K562 (cell line): ENCODE results near the gene SLC66A2.

Experiments
- ESRRA ChIP-seq: fragments of 450-650 bp; IDR thresholded peaks from 2 replicates; pipeline ENCODE4 v1.6.1; 2014; ENCODE audit warnings: low read depth, mild to moderate bottlenecking, moderate library complexity, borderline replicate concordance
- NFIC ChIP-seq: fragments of 450-650 bp; IDR thresholded peaks from 2 replicates; pipeline ENCODE4 v1.6.1; 2017; ENCODE audit warnings: mild to moderate bottlenecking, inconsistent platforms
- POLR2A ChIP-seq: fragments of 450-650 bp; conservative IDR thresholded peaks from 2 replicates; pipeline ENCODE4 v1.6.1; 2016
- RFX5 ChIP-seq: IDR thresholded peaks from 2 replicates; pipeline ENCODE4 v1.6.1; 2011; ENCODE audit warnings: low read depth, mild to moderate bottlenecking, improper control_type of control experiment, low read length
- SNRNP70 ChIP-seq: fragments of 200-400 bp; formaldehyde crosslinking; optimal IDR thresholded peaks from 2 replicates; pipeline ENCODE3; 2017; ENCODE audit warnings: low read depth, low read length
- TCF7 ChIP-seq: sonication (generic); IDR thresholded peaks from 2 replicates; pipeline ENCODE4 v1.6.1; 2016; ENCODE audit warnings: antibody characterized with exemption, borderline replicate concordance
- ZNF253 ChIP-seq: fragments of 250-450 bp; sonication (Bioruptor Pico); conservative IDR thresholded peaks from 2 replicates; pipeline ENCODE4 v1.6.1; 2021; ENCODE audit warnings: mild to moderate bottlenecking
- ZNF311 ChIP-seq: fragments of 250-450 bp; sonication (Bioruptor Pico); IDR thresholded peaks from 2 replicates; pipeline ENCODE4 v1.4.0; 2020; ENCODE audit warnings: mild to moderate bottlenecking, moderate library complexity
- TF ChIP-seq, protein P1 (sequence below): sonication (generic); formaldehyde crosslinking; IDR thresholded peaks from 2 replicates; pipeline ENCODE4 v1.8.1; 2022; ENCODE audit warnings: missing genetic modification reagents
- TF ChIP-seq, protein P2 (sequence below), 3 experiments: IDR thresholded peaks in 2 of 3; conservative IDR thresholded peaks in 1 of 3; 2 replicates each; pipeline ENCODE4 v1.5.1; 2011 to 2012; ENCODE audit warnings: low read length in 3 of 3, mild to moderate bottlenecking in 3 of 3, control low read depth in 2 of 3, improper control_type of control experiment in 1 of 3, inconsistent platforms in 1 of 3, low read depth in 1 of 3, mixed read lengths in 1 of 3, moderate library complexity in 1 of 3; ENCODE audit not compliant: insufficient read depth in 2 of 3

DNA sequence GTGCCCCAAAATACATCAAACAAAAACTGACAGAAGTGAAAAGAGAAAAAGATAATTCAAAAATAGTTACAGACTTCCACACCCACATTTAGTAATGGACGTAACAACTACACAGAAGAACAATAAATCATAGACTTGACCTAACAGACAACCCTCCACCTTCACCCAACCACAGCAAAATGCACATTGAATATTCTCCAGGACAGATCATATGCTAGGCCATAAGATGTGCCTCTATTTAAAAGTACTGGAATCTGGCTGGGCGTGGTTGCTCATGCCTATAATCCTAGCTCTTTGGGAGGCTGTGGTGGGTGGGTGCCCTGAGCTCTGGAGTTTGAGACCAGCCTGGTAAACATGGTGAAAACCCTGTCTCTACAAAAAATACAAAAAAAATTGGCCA is 20.0 kb downstream of the SLC66A2 start:
- no peak for TF ChIP-seq SNRNP70
- TF ChIP-seq TCF7, result no peak
- no peak for TF ChIP-seq ZNF311 (CRISPR knock-in tag)
- no peak for TF ChIP-seq NFIC
- TF ChIP-seq, protein P1, sequence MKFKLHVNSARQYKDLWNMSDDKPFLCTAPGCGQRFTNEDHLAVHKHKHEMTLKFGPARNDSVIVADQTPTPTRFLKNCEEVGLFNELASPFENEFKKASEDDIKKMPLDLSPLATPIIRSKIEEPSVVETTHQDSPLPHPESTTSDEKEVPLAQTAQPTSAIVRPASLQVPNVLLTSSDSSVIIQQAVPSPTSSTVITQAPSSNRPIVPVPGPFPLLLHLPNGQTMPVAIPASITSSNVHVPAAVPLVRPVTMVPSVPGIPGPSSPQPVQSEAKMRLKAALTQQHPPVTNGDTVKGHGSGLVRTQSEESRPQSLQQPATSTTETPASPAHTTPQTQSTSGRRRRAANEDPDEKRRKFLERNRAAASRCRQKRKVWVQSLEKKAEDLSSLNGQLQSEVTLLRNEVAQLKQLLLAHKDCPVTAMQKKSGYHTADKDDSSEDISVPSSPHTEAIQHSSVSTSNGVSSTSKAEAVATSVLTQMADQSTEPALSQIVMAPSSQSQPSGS (CRISPR knock-in tag), result no peak
- TF ChIP-seq, protein P2, sequence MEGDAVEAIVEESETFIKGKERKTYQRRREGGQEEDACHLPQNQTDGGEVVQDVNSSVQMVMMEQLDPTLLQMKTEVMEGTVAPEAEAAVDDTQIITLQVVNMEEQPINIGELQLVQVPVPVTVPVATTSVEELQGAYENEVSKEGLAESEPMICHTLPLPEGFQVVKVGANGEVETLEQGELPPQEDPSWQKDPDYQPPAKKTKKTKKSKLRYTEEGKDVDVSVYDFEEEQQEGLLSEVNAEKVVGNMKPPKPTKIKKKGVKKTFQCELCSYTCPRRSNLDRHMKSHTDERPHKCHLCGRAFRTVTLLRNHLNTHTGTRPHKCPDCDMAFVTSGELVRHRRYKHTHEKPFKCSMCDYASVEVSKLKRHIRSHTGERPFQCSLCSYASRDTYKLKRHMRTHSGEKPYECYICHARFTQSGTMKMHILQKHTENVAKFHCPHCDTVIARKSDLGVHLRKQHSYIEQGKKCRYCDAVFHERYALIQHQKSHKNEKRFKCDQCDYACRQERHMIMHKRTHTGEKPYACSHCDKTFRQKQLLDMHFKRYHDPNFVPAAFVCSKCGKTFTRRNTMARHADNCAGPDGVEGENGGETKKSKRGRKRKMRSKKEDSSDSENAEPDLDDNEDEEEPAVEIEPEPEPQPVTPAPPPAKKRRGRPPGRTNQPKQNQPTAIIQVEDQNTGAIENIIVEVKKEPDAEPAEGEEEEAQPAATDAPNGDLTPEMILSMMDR (IDR thresholded peaks at IDR 0.05 in 2 of 3, conservative IDR thresholded peaks at IDR 0.05 in 1 of 3; ENCODE audit: insufficient read depth in 2 of 3, low read depth in 1 of 3, low read length in 3 of 3), result no peak
- TF ChIP-seq POLR2A, result no peak
- no peak for TF ChIP-seq ESRRA
- no peak for TF ChIP-seq RFX5
- TF ChIP-seq ZNF253, result no peak
